WERI-Rb-1 (cell line): ENCODE results near the gene R3HDM2.
"Not testable (repeated sequence)": the region's sequence is repeated elsewhere in the genome, so short reads cannot be mapped to it uniquely, and the experiment has no call there.

Experiments used
- DNase-seq: peaks from one replicate; pipeline ENCODE4 v3.0.0-alpha.2; 2020
- H3K27ac ChIP-seq: fragments of 250-450 bp; sonication (Bioruptor Pico); 2 replicates; pipeline ENCODE4 v1.5.1; 2020; ENCODE audit warnings: mild to moderate bottlenecking, moderate library complexity
- H3K27me3 ChIP-seq: fragments of 250-450 bp; sonication (Bioruptor Pico); 2 replicates; pipeline ENCODE4 v1.5.1; 2021; ENCODE audit warnings: mild to moderate bottlenecking, low read depth, moderate library complexity; ENCODE audit not compliant: insufficient read depth, severe bottlenecking
- H3K36me3 ChIP-seq: fragments of 250-450 bp; sonication (Bioruptor Pico); 2 replicates; pipeline ENCODE4 v1.5.1; 2020; ENCODE audit warnings: mild to moderate bottlenecking, moderate library complexity
- H3K4me3 ChIP-seq: 2 replicates; pipeline ENCODE4 v1.5.1; 2011; ENCODE audit warnings: low read depth, mild to moderate bottlenecking, control low read depth, low read length
- H3K9me3 ChIP-seq: fragments of 250-450 bp; sonication (Bioruptor Pico); 2 replicates; pipeline ENCODE4 v1.5.1; 2021; ENCODE audit warnings: mild to moderate bottlenecking, moderate library complexity; ENCODE audit not compliant: severe bottlenecking
- CTCF ChIP-seq: IDR thresholded peaks from 2 replicates; pipeline ENCODE4 v1.5.1; 2011; ENCODE audit warnings: low read depth, mild to moderate bottlenecking, control low read depth, inconsistent platforms, low read length

The R3HDM2 gene

GRCh38 chr12:57418255-57418654 is 12.6 kb downstream of the R3HDM2 start:
- no peak for TF ChIP-seq CTCF
- Histone ChIP-seq H3K9me3 (no peaks in the 10 kb centered on the region), H3K4me3 (no peak overlapping the region), H3K27ac (no peak overlapping the region), H3K36me3 (peaks cover 7% of the 10 kb centered on the region), H3K27me3 (no peaks in the 10 kb centered on the region)
- DNase-seq: no peak

- H3K36me3 ChIP-seq: no peaks in the 10 kb centered on the region
- TF ChIP-seq CTCF: no peak
- H3K4me3 ChIP-seq: no peak overlapping the region
- H3K27ac ChIP-seq: no peak overlapping the region
- H3K9me3 ChIP-seq: no peaks in the 10 kb centered on the region
- no peak for DNase-seq
- H3K27me3 ChIP-seq: no peaks in the 10 kb centered on the region
Observed at GRCh38 chr12:57416039-57416996, 14.5 kb downstream of the R3HDM2 start.

GRCh38 chr12:57415088-57415487 is 15.8 kb downstream of the R3HDM2 start:
- H3K4me3 ChIP-seq: no peak overlapping the region
- DNase-seq: no peak
- no peaks in the 10 kb centered on the region for H3K9me3 ChIP-seq
- no peak overlapping the region for H3K27ac ChIP-seq
- TF ChIP-seq CTCF: no peak
- H3K36me3 ChIP-seq: no peaks in the 10 kb centered on the region
- H3K27me3 ChIP-seq: no peaks in the 10 kb centered on the region

- H3K9me3 ChIP-seq, H3K4me3 ChIP-seq, H3K36me3 ChIP-seq, H3K27me3 ChIP-seq, H3K27ac ChIP-seq, DNase-seq: not testable (repeated sequence)
Observed at GRCh38 chr12:57414160-57414559, 16.7 kb downstream of the R3HDM2 start.

- H3K36me3 ChIP-seq: no peaks in the 10 kb centered on the region
- no peak overlapping the region for H3K27ac ChIP-seq
- H3K4me3 ChIP-seq: no peak overlapping the region
- H3K27me3 ChIP-seq: no peaks in the 10 kb centered on the region
- no peak for DNase-seq
- H3K9me3 ChIP-seq: no peaks in the 10 kb centered on the region
- no peak for TF ChIP-seq CTCF
Observed at GRCh38 chr12:57410534-57410933, 20.3 kb downstream of the R3HDM2 start.

- no peaks in the 10 kb centered on the region for H3K27me3 ChIP-seq
- no peak overlapping the region for H3K4me3 ChIP-seq
- no peak overlapping the region for H3K27ac ChIP-seq
- DNase-seq: no peak
- no peaks in the 10 kb centered on the region for H3K9me3 ChIP-seq
- no peaks in the 10 kb centered on the region for H3K36me3 ChIP-seq
- TF ChIP-seq CTCF: no peak
Observed at GRCh38 chr12:57404966-57405640, 25.7 kb downstream of the R3HDM2 start.

- H3K27ac ChIP-seq, DNase-seq, H3K36me3 ChIP-seq, H3K4me3 ChIP-seq, H3K27me3 ChIP-seq, H3K9me3 ChIP-seq: not testable (repeated sequence)
Observed at GRCh38 chr12:57402156-57402555, 28.7 kb downstream of the R3HDM2 start.
